ENCODE measurements around the gene IKZF1.

The IKZF1 gene

DNA sequence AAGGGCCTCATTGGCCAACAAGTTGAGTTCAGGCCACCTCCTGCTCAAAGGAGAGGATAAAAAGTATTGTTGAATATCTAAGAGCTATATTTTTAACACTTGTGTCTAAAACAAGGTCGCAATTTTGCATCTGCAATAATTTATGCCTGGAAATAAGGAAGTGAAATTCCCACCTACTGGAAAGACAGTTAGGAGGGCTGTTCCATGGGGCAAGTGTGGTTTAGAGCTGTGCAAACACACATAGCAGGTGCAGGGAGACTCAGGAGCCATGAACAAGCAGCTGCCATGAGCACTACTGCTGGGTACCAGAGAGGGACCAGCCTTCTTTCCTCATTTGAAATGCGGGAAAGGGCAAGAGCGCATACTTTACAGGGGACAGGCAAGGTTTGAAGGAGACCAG is 35.5 kb upstream of the IKZF1 start:
- Histone ChIP-seq H3K36me3 (replicated peaks; ENCODE audit: insufficient read depth, low read length) (no peaks in the 10 kb centered on the region), H3K4me1 (ENCODE audit: low read length) (peaks cover 7% of the 10 kb centered on the region; the same call in 1 of the 2 replicates), H3K27ac (ENCODE audit: low read length) (no peak overlapping the region), H3K4me3 (ENCODE audit: low read length) (no peak overlapping the region), H2AFZ (ENCODE audit: low read length) (no peak overlapping the region), H3F3A (ENCODE audit: insufficient read depth, low read length) (no peaks in the 10 kb centered on the region), H3K9ac (ENCODE audit: low read length) (no peak overlapping the region), H3K27me3 (replicated peaks; ENCODE audit: insufficient read depth, low read length) (no peaks in the 10 kb centered on the region), H3K4me2 (ENCODE audit: low read depth, low read length) (no peak overlapping the region), H4K20me1 (ENCODE audit: insufficient read depth, low read length) (no peaks in the 10 kb centered on the region), H3K79me2 (ENCODE audit: low read length) (no peaks in the 10 kb centered on the region), H3K9me2 (replicated peaks; ENCODE audit: insufficient read depth, low read length) (no peaks in the 10 kb centered on the region), H3K9me3 (replicated peaks; ENCODE audit: insufficient read depth, low read length) (no peaks in the 10 kb centered on the region)
- DNase-seq, result no peak
- TF ChIP-seq EZH2phosphoT487 (IDR thresholded peaks at IDR 0.05; ENCODE audit: low read length) (no peak), CTCF (IDR thresholded peaks at IDR 0.05; ENCODE audit: low read length) (no peak), EZH2 (optimal IDR thresholded peaks at IDR 0.05; ENCODE audit: low read depth, low read length) (no peak)

DNA sequence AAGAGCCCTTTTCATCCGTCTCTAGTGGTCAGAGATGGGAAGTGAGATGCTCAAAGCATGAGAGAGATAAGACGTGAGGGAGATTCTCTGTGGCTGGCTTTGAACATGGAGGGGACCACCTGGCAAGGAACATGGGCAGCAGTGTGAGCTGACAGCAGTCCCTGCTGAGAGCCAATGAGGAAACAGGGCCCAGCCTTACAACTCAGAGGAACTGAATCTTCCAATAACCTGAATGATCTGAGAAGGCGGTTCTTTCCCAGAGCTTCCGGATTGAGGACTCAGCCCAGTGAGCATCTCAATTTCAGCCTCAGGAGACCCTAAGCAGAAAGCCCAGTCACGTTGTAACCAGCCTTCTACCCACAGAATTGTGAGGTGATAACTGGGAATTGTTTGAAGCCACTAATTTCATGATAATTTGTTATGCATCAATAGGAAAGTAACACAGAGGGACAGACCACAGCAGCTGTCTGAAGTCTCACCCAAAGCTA is 33.9 kb upstream of the IKZF1 start:
- no peak overlapping the region for H3K27ac ChIP-seq (ENCODE audit: low read length)

GRCh38 chr7:50272808-50273207 is 31.7 kb upstream of the IKZF1 start:
- no peak overlapping the region for H3K4me3 ChIP-seq (ENCODE audit: low read length)
- no peak overlapping the region for H3K4me2 ChIP-seq (ENCODE audit: low read depth, low read length)
- H3K9me2 ChIP-seq (replicated peaks; ENCODE audit: insufficient read depth, low read length), result no peaks in the 10 kb centered on the region
- no peak for DNase-seq
- no peak overlapping the region for H2AFZ ChIP-seq (ENCODE audit: low read length)
- no peaks in the 10 kb centered on the region for H3K27me3 ChIP-seq (replicated peaks; ENCODE audit: insufficient read depth, low read length)
- H3K79me2 ChIP-seq (ENCODE audit: low read length), result no peaks in the 10 kb centered on the region
- TF ChIP-seq CTCF (IDR thresholded peaks at IDR 0.05; ENCODE audit: low read length) (no peak), EZH2 (optimal IDR thresholded peaks at IDR 0.05; ENCODE audit: low read depth, low read length) (no peak), EZH2phosphoT487 (IDR thresholded peaks at IDR 0.05; ENCODE audit: low read length) (no peak)
- H3K36me3 ChIP-seq (replicated peaks; ENCODE audit: insufficient read depth, low read length), result no peaks in the 10 kb centered on the region
- H4K20me1 ChIP-seq (ENCODE audit: insufficient read depth, low read length), result no peaks in the 10 kb centered on the region
- H3K27ac ChIP-seq (ENCODE audit: low read length), result no peak overlapping the region
- H3F3A ChIP-seq (ENCODE audit: insufficient read depth, low read length), result no peaks in the 10 kb centered on the region
- no peak overlapping the region for H3K9ac ChIP-seq (ENCODE audit: low read length)
- no peaks in the 10 kb centered on the region for H3K4me1 ChIP-seq (ENCODE audit: low read length)
- no peaks in the 10 kb centered on the region for H3K9me3 ChIP-seq (replicated peaks; ENCODE audit: insufficient read depth, low read length)

More for the DNA sequence above, 33.9 kb upstream of the IKZF1 start:
- Histone ChIP-seq H3K9me3 (replicated peaks; ENCODE audit: insufficient read depth, low read length) (no peaks in the 10 kb centered on the region), H3K9ac (ENCODE audit: low read length) (no peak overlapping the region), H3K4me3 (ENCODE audit: low read length) (no peak overlapping the region), H2AFZ (ENCODE audit: low read length) (no peak overlapping the region), H3K27me3 (replicated peaks; ENCODE audit: insufficient read depth, low read length) (no peaks in the 10 kb centered on the region), H3K9me2 (replicated peaks; ENCODE audit: insufficient read depth, low read length) (no peaks in the 10 kb centered on the region), H3K4me2 (ENCODE audit: low read depth, low read length) (no peak overlapping the region), H4K20me1 (ENCODE audit: insufficient read depth, low read length) (no peaks in the 10 kb centered on the region), H3K79me2 (ENCODE audit: low read length) (no peaks in the 10 kb centered on the region), H3F3A (ENCODE audit: insufficient read depth, low read length) (no peaks in the 10 kb centered on the region), H3K4me1 (ENCODE audit: low read length) (no peaks in the 10 kb centered on the region), H3K36me3 (replicated peaks; ENCODE audit: insufficient read depth, low read length) (no peaks in the 10 kb centered on the region)
- TF ChIP-seq EZH2phosphoT487 (IDR thresholded peaks at IDR 0.05; ENCODE audit: low read length), result no peak
- no peak for TF ChIP-seq EZH2 (optimal IDR thresholded peaks at IDR 0.05; ENCODE audit: low read depth, low read length)
- no peak for TF ChIP-seq CTCF (IDR thresholded peaks at IDR 0.05; ENCODE audit: low read length)
- DNase-seq, result no peak

All from MM.1S (cell line).